HCT116 (cell line): ENCODE data around the gene OBSCN. TPM values are rescaled to one million over a fixed set of nuclear protein-coding genes. Genes with fewer than 3 reads are reported as not detected.

ENCODE experiments used
- ATAC-seq: fragments of 200-7000 bp; cut with Tn5 transposase; 2 replicates; pipeline ENCODE4 v1.9.1; 2020; ENCODE audit warnings: mild to moderate bottlenecking, moderate library complexity
- BruUV-seq: library from RNA; stranded (reverse); fragments of 400-500 nt; replicated peaks from 2 replicates; lab custom pipeline; 2021; lab: Mats Ljungman, UMichigan
- CTCF ChIA-PET: fragments of 300-600 bp; sonication (Branson Sonifier 250); formaldehyde crosslinking; loops from one replicate; lab custom pipeline; 2021; ENCODE audit warnings: antibody characterized with exemption; lab: Charles Lee
- POLR2A ChIA-PET: fragments of 300-600, 350-600 bp; sonication (Branson Sonifier 250); formaldehyde crosslinking; loops from one replicate; lab custom pipeline; 2021; ENCODE audit warnings: antibody characterized with exemption; lab: Charles Lee
- RAD21 ChIA-PET, 2 experiments: fragments of 300-600 bp; sonication (Branson Sonifier 250); formaldehyde crosslinking; loops; one replicate each; lab custom pipeline; 2023; ENCODE audit warnings: low total read pairs in 2 of 2; ENCODE audit not compliant: uncharacterized antibody in 2 of 2, unreplicated experiment in 2 of 2, low non-redundant PET in 1 of 2; lab: Charles Lee
- DNase-seq: peaks from one replicate; pipeline ENCODE4 v3.0.0-alpha.2; 2010; ENCODE audit warnings: low read depth, low spot score
- H2AFZ ChIP-seq: fragments of 200-600 bp; shearing (Covaris generic), sonication (generic); 2 replicates; pipeline ENCODE4 v1.6.1; 2017; ENCODE audit warnings: low read depth, mixed run types, mixed read lengths, antibody characterized with exemption, low read length; ENCODE audit not compliant: poor library complexity, severe bottlenecking
- H3K27ac ChIP-seq: 2 replicates; pipeline ENCODE4 v1.5.1; 2012; ENCODE audit warnings: low read depth, low read length
- H3K27me3 ChIP-seq: fragments of 200-600 bp; sonication (generic); 2 replicates; pipeline ENCODE4 v1.6.1; 2016; ENCODE audit warnings: mixed run types, low read length, mixed read lengths; ENCODE audit not compliant: insufficient read depth
- H3K36me3 ChIP-seq, 2 experiments: fragments of 200-500 bp in 1 of 2; fragments of 200-600 bp in 1 of 2; sonication (Bioruptor generic) in 1 of 2; sonication (generic) in 1 of 2; 2 replicates each; pipeline versions ENCODE4 v1.5.1 to v1.6.1; 2014 to 2016; ENCODE audit warnings: low read length in 2 of 2, inconsistent platforms in 1 of 2, mixed read lengths in 1 of 2, mixed run types in 1 of 2; ENCODE audit not compliant: insufficient read depth in 2 of 2, control insufficient read depth in 1 of 2
- H3K4me1 ChIP-seq, 2 experiments: fragments of 200-600 bp in 1 of 2; sonication (generic) in 1 of 2; 2 replicates each; pipeline versions ENCODE4 v1.5.1 to v1.6.1; 2012 to 2017; ENCODE audit warnings: low read length in 2 of 2, inconsistent platforms in 1 of 2, mild to moderate bottlenecking in 1 of 2, mixed read lengths in 1 of 2, mixed run types in 1 of 2, moderate library complexity in 1 of 2; ENCODE audit not compliant: insufficient read depth in 2 of 2, control insufficient read depth in 1 of 2
- H3K4me2 ChIP-seq: fragments of 200-600 bp; sonication (generic); 2 replicates; pipeline ENCODE4 v1.6.1; 2017; ENCODE audit warnings: mixed run types, low read length, mixed read lengths
- H3K4me3 ChIP-seq, 2 experiments: fragments of 200-600 bp in 1 of 2; sonication (generic) in 1 of 2; replicated peaks in 1 of 2; 2 replicates each; pipeline ENCODE4 v1.5.1; 2011 to 2016; ENCODE audit warnings: low read length in 2 of 2, control low read depth in 1 of 2, low read depth in 1 of 2, mild to moderate bottlenecking in 1 of 2, mixed read lengths in 1 of 2, mixed run types in 1 of 2
- H3K79me2 ChIP-seq: fragments of 200-600 bp; sonication (generic); 2 replicates; pipeline ENCODE4 v1.6.1; 2017; ENCODE audit warnings: mild to moderate bottlenecking, mixed run types, low read length, moderate library complexity, mixed read lengths; ENCODE audit not compliant: insufficient read depth
- H3K9ac ChIP-seq: fragments of 200-600 bp; sonication (generic); 2 replicates; pipeline ENCODE4 v1.6.1; 2016; ENCODE audit warnings: low read length, mixed read lengths
- H3K9me2 ChIP-seq: fragments of 200-600 bp; sonication (generic), shearing (Covaris generic); 2 replicates; pipeline ENCODE4 v1.6.1; 2017; ENCODE audit warnings: mixed run types, mild to moderate bottlenecking, moderate library complexity; ENCODE audit not compliant: insufficient read depth
- H3K9me3 ChIP-seq, 2 experiments: fragments of 200-500 bp in 1 of 2; fragments of 200-600 bp in 1 of 2; sonication (Bioruptor generic) in 1 of 2; sonication (generic) in 1 of 2; 2 replicates each; pipeline ENCODE4 v1.6.1; 2014 to 2017; ENCODE audit warnings: low read length in 2 of 2, mixed read lengths in 2 of 2, inconsistent platforms in 1 of 2, low read depth in 1 of 2, mild to moderate bottlenecking in 1 of 2, mixed run types in 1 of 2, moderate library complexity in 1 of 2; ENCODE audit not compliant: control insufficient read depth in 1 of 2, insufficient read depth in 1 of 2
- H4K20me1 ChIP-seq: fragments of 200-600 bp; sonication (generic), shearing (Covaris generic); 2 replicates; pipeline ENCODE4 v1.6.1; 2017; ENCODE audit warnings: mixed run types, mild to moderate bottlenecking, moderate library complexity; ENCODE audit not compliant: insufficient read depth
- EGR1 ChIP-seq: IDR thresholded peaks from 2 replicates; pipeline ENCODE4 v1.6.1; 2012; ENCODE audit warnings: low read depth
- EZH2phosphoT487 ChIP-seq: fragments of 200-600 bp; IDR thresholded peaks from 2 replicates; pipeline ENCODE4 v1.6.1; 2018; ENCODE audit warnings: antibody characterized with exemption, borderline replicate concordance
- JUND ChIP-seq: IDR thresholded peaks from 2 replicates; pipeline ENCODE4 v1.6.1; 2012
- POLR2A ChIP-seq: IDR thresholded peaks from 2 replicates; pipeline ENCODE4 v1.7.0; 2011; ENCODE audit warnings: borderline replicate concordance; ENCODE audit not compliant: insufficient read depth, insufficient read length; ENCODE audit errors: extremely low read depth
- TCF7L2 ChIP-seq: IDR thresholded peaks from 2 replicates; pipeline ENCODE4 v1.7.0; 2011; ENCODE audit warnings: borderline replicate concordance, inconsistent platforms; ENCODE audit not compliant: insufficient read depth, insufficient read length; ENCODE audit errors: extremely low read depth
- ZNF274 ChIP-seq: fragments of 200-500 bp; sonication (Bioruptor generic); IDR thresholded peaks from 2 replicates; pipeline ENCODE4 v1.6.1; 2014; ENCODE audit warnings: mild to moderate bottlenecking, low read depth, low read length, inconsistent platforms
- intact Hi-C: fragments of 100-400 bp; cut with micrococcal nuclease; formaldehyde crosslinking; loops from 2 replicates; pipeline ENCODE4 v1.10.0; 2022
- total RNA-seq: library from RNA; stranded (reverse); gene quantifications from one replicate; pipeline ENCODE4 v1.2.1, GENCODE V29; 2021; ENCODE audit not compliant: unreplicated experiment
- TF ChIP-seq, protein P1 (sequence below): IDR thresholded peaks from 2 replicates; pipeline ENCODE4 v1.6.1; 2012
- TF ChIP-seq, protein P2 (sequence below), 3 experiments: fragments of 200-600 bp in 1 of 3; sonication (generic) in 1 of 3; IDR thresholded peaks in 2 of 3; conservative IDR thresholded peaks in 1 of 3; 2 replicates each; pipeline ENCODE4 v1.5.1; 2012 to 2017; ENCODE audit warnings: low read depth in 2 of 3, low read length in 2 of 3, antibody characterized with exemption in 1 of 3, borderline replicate concordance in 1 of 3, control low read depth in 1 of 3, mild to moderate bottlenecking in 1 of 3, mixed read lengths in 1 of 3, mixed run types in 1 of 3, moderate library complexity in 1 of 3; ENCODE audit not compliant: insufficient read depth in 1 of 3
- TF ChIP-seq, protein P3 (sequence below): IDR thresholded peaks from 2 replicates; pipeline ENCODE4 v1.6.1; 2012; ENCODE audit warnings: low read depth

Gene OBSCN
- total RNA-seq, 1 experiment from 2014 or later: 16.6 TPM

DNA sequence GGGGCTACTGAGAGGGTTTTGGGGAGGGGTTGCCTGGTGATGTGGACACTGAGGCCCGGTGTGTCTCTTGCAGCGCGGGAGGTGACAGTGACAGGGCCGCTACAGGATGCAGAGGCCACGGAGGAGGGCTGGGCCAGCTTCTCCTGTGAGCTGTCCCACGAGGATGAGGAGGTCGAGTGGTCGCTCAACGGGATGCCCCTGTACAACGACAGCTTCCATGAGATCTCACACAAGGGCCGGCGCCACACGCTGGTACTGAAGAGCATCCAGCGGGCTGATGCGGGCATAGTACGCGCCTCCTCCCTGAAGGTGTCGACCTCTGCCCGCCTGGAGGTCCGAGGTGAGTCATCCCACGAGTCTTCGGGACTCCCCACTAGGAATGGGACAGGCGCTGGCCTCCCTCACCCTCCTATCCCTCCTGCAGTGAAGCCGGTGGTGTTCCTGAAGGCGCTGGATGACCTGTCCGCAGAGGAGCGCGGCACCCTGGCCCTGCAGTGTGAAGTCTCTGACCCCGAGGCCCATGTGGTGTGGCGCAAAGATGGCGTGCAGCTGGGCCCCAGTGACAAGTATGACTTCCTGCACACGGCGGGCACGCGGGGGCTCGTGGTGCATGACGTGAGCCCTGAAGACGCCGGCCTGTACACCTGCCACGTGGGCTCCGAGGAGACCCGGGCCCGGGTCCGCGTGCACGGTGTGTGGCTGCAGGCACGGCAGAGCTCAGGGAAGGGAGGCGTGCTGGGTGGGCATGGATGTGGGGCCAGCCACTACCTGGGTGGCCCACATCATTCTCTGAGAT lies 72.5 kb downstream of the OBSCN start:
- RAD21 ChIA-PET: no interaction called here
- Histone ChIP-seq H3K4me3 (no peak overlapping the region), H3K9ac (no peak overlapping the region), H3K27me3 (no peaks in the 10 kb centered on the region), H3K79me2 (no peaks in the 10 kb centered on the region), H3K4me1 (peaks cover 3 to 12% of the 10 kb centered on the region in 2 experiments; a peak in 3 of 4 replicates), H3K9me2 (no peaks in the 10 kb centered on the region), H3K9me3 (no peaks in the 10 kb centered on the region), H3K27ac (no peak overlapping the region), H3K36me3 (no peaks in the 10 kb centered on the region; a peak in 1 of 4 replicates), H2AFZ (no peak overlapping the region), H3K4me2 (no peak overlapping the region), H4K20me1 (no peaks in the 10 kb centered on the region)
- TF ChIP-seq EGR1 (no peak), POLR2A (no peak), TCF7L2 (no peak), JUND (no peak), ZNF274 (no peak), EZH2phosphoT487 (no peak)
- TF ChIP-seq, protein P1, sequence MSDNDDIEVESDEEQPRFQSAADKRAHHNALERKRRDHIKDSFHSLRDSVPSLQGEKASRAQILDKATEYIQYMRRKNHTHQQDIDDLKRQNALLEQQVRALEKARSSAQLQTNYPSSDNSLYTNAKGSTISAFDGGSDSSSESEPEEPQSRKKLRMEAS: no peak
- TF ChIP-seq, protein P2, sequence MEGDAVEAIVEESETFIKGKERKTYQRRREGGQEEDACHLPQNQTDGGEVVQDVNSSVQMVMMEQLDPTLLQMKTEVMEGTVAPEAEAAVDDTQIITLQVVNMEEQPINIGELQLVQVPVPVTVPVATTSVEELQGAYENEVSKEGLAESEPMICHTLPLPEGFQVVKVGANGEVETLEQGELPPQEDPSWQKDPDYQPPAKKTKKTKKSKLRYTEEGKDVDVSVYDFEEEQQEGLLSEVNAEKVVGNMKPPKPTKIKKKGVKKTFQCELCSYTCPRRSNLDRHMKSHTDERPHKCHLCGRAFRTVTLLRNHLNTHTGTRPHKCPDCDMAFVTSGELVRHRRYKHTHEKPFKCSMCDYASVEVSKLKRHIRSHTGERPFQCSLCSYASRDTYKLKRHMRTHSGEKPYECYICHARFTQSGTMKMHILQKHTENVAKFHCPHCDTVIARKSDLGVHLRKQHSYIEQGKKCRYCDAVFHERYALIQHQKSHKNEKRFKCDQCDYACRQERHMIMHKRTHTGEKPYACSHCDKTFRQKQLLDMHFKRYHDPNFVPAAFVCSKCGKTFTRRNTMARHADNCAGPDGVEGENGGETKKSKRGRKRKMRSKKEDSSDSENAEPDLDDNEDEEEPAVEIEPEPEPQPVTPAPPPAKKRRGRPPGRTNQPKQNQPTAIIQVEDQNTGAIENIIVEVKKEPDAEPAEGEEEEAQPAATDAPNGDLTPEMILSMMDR (IDR thresholded peaks at IDR 0.05 in 2 of 3, conservative IDR thresholded peaks at IDR 0.05 in 1 of 3; ENCODE audit: borderline replicate concordance in 1 of 3, insufficient read depth in 1 of 3, low read depth in 2 of 3, low read length in 2 of 3): no peak
- TF ChIP-seq, protein P3, sequence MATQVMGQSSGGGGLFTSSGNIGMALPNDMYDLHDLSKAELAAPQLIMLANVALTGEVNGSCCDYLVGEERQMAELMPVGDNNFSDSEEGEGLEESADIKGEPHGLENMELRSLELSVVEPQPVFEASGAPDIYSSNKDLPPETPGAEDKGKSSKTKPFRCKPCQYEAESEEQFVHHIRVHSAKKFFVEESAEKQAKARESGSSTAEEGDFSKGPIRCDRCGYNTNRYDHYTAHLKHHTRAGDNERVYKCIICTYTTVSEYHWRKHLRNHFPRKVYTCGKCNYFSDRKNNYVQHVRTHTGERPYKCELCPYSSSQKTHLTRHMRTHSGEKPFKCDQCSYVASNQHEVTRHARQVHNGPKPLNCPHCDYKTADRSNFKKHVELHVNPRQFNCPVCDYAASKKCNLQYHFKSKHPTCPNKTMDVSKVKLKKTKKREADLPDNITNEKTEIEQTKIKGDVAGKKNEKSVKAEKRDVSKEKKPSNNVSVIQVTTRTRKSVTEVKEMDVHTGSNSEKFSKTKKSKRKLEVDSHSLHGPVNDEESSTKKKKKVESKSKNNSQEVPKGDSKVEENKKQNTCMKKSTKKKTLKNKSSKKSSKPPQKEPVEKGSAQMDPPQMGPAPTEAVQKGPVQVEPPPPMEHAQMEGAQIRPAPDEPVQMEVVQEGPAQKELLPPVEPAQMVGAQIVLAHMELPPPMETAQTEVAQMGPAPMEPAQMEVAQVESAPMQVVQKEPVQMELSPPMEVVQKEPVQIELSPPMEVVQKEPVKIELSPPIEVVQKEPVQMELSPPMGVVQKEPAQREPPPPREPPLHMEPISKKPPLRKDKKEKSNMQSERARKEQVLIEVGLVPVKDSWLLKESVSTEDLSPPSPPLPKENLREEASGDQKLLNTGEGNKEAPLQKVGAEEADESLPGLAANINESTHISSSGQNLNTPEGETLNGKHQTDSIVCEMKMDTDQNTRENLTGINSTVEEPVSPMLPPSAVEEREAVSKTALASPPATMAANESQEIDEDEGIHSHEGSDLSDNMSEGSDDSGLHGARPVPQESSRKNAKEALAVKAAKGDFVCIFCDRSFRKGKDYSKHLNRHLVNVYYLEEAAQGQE: no peak
- no peak for ATAC-seq
- CTCF ChIA-PET: no interaction called here
- POLR2A ChIA-PET: no interaction called here
- no peak for DNase-seq
- no TSS peak for BruUV-seq
- intact Hi-C loops: no loop called here
